Measurements from ENCODE around the gene TRABD2B.
"Not testable (repeated sequence)": the region's sequence is repeated elsewhere in the genome, so short reads cannot be mapped to it uniquely, and the experiment has no call there.

TRABD2B gene

GRCh38 chr1:47965816-47966215 is 31.4 kb downstream of the TRABD2B start:
- DNase-seq (ENCODE audit: low read depth): no peak

- no peak for DNase-seq (ENCODE audit: low read depth)
Observed at GRCh38 chr1:47964636-47965035, 32.5 kb downstream of the TRABD2B start.

- no peak for DNase-seq (ENCODE audit: low read depth)
Observed at GRCh38 chr1:47963568-47964358, 33.4 kb downstream of the TRABD2B start.

GRCh38 chr1:47962750-47963492 is 34.3 kb downstream of the TRABD2B start:
- DNase-seq (ENCODE audit: low read depth): no peak

- not testable (repeated sequence) for DNase-seq (ENCODE audit: low read depth)
Observed at GRCh38 chr1:47961835-47962234, 35.4 kb downstream of the TRABD2B start.

GRCh38 chr1:47956491-47956890 is 40.7 kb downstream of the TRABD2B start:
- not testable (repeated sequence) for DNase-seq (ENCODE audit: low read depth)

- DNase-seq (ENCODE audit: low read depth): no peak
Observed at GRCh38 chr1:47953661-47954060, 43.5 kb downstream of the TRABD2B start.

- no peak for DNase-seq (ENCODE audit: low read depth)
Observed at GRCh38 chr1:47951545-47952235, 45.5 kb downstream of the TRABD2B start.

GRCh38 chr1:47951026-47951425 is 46.2 kb downstream of the TRABD2B start:
- no peak for DNase-seq (ENCODE audit: low read depth)

- DNase-seq (ENCODE audit: low read depth): no peak
Observed at GRCh38 chr1:47950471-47950870, 46.7 kb downstream of the TRABD2B start.

GRCh38 chr1:47948126-47948525 is 49.1 kb downstream of the TRABD2B start:
- DNase-seq (ENCODE audit: low read depth): no peak

- DNase-seq (ENCODE audit: low read depth): no peak
Observed at GRCh38 chr1:47947531-47947930, 49.7 kb downstream of the TRABD2B start.

GRCh38 chr1:47944561-47944960 is 52.6 kb downstream of the TRABD2B start:
- DNase-seq (ENCODE audit: low read depth): no peak

GRCh38 chr1:47942240-47942629 is 55.0 kb downstream of the TRABD2B start:
- no peak for DNase-seq (ENCODE audit: low read depth)

- DNase-seq (ENCODE audit: low read depth): no peak
Observed at GRCh38 chr1:47941609-47942239, 55.5 kb downstream of the TRABD2B start.

- DNase-seq (ENCODE audit: low read depth): no peak
Observed at GRCh38 chr1:47940779-47941178, 56.4 kb downstream of the TRABD2B start.

- no peak for DNase-seq (ENCODE audit: low read depth)
Observed at GRCh38 chr1:47940326-47940725, 56.9 kb downstream of the TRABD2B start.

GRCh38 chr1:47938520-47938919 is 58.7 kb downstream of the TRABD2B start:
- no peak for DNase-seq (ENCODE audit: low read depth)

- no peak for DNase-seq (ENCODE audit: low read depth)
Observed at GRCh38 chr1:47937586-47938254, 59.5 kb downstream of the TRABD2B start.

GRCh38 chr1:47936916-47937551 is 60.2 kb downstream of the TRABD2B start:
- DNase-seq (ENCODE audit: low read depth): no peak

GRCh38 chr1:47935856-47936255 is 61.3 kb downstream of the TRABD2B start:
- no peak for DNase-seq (ENCODE audit: low read depth)

Measured in activated T-helper 9 cell treated with anti-CD3 and anti-CD28 coated beads, Interleukin-2, amount 50 U/mL, for 16 hours (primary cell).